OCI-M2 (cell line): ENCODE results near the gene SMYD2.
"Not testable (repeated sequence)": the region's sequence is repeated elsewhere in the genome, so short reads cannot be mapped to it uniquely, and the experiment has no call there.

Source experiments
- DNase-seq: peaks from one replicate; lab custom pipeline; 2025; ENCODE audit not compliant: unreplicated experiment; lab: John Stamatoyannopoulos, UW

Gene SMYD2

GRCh38 chr1:214271174-214271858 is 9.6 kb upstream of the SMYD2 start:
- DNase-seq, result no peak

GRCh38 chr1:214271995-214272731 is 8.8 kb upstream of the SMYD2 start:
- DNase-seq, result no peak

- no peak for DNase-seq
These were observed 7.9 kb upstream of the SMYD2 start for GRCh38 chr1:214272964-214273533.

- DNase-seq, result not testable (repeated sequence)
These were observed 5.3 kb upstream of the SMYD2 start for GRCh38 chr1:214275700-214276099.

GRCh38 chr1:214276786-214277185 is 4.2 kb upstream of the SMYD2 start:
- no peak for DNase-seq

- DNase-seq, result no peak
These were observed 3.0 kb upstream of the SMYD2 start for GRCh38 chr1:214277704-214278635.

- no peak for DNase-seq
These were observed 456 bp upstream of the SMYD2 start for GRCh38 chr1:214280386-214281020.

- no peak for DNase-seq
These were observed 1.0 kb downstream of the SMYD2 start for GRCh38 chr1:214281720-214282629.

- no peak for DNase-seq
These were observed 1.8 kb downstream of the SMYD2 start for GRCh38 chr1:214282630-214283242.

- DNase-seq, result no peak
These were observed 4.9 kb downstream of the SMYD2 start for GRCh38 chr1:214285610-214286440.

GRCh38 chr1:214287884-214288283 is 6.9 kb downstream of the SMYD2 start:
- no peak for DNase-seq

GRCh38 chr1:214289574-214290272 is 8.8 kb downstream of the SMYD2 start:
- no peak for DNase-seq

GRCh38 chr1:214290424-214291037 is 9.6 kb downstream of the SMYD2 start:
- no peak for DNase-seq

GRCh38 chr1:214292322-214292721 is 11.4 kb downstream of the SMYD2 start:
- no peak for DNase-seq

GRCh38 chr1:214295934-214296333 is 15.0 kb downstream of the SMYD2 start:
- DNase-seq, result no peak

GRCh38 chr1:214296860-214297745 is 16.1 kb downstream of the SMYD2 start:
- no peak for DNase-seq
